Stimulated activated naive CD8-positive, alpha-beta T cell treated with anti-CD3 and anti-CD28 coated beads, Interleukin-15, Interleukin-2, amounts not matched to agents 100 ng/mL and 50 ng/mL, for 24 hours (primary cell): ENCODE results near the gene PAX7.

Experiments
- H3K27ac Mint-ChIP-seq: one replicate; pipeline ENCODE4 v1.8.0; 2021; ENCODE audit warnings: mild to moderate bottlenecking, mixed read lengths
- H3K27me3 Mint-ChIP-seq: one replicate; pipeline ENCODE4 v1.8.0; 2021; ENCODE audit warnings: mixed read lengths
- H3K36me3 Mint-ChIP-seq: one replicate; pipeline ENCODE4 v1.8.0; 2021; ENCODE audit warnings: low read depth, mixed read lengths
- H3K4me1 Mint-ChIP-seq: one replicate; pipeline ENCODE4 v1.8.0; 2021; ENCODE audit warnings: low read depth, mixed read lengths
- H3K4me3 Mint-ChIP-seq: one replicate; pipeline ENCODE4 v1.8.0; 2021; ENCODE audit warnings: mild to moderate bottlenecking, mixed read lengths
- H3K9me3 Mint-ChIP-seq: one replicate; pipeline ENCODE4 v1.8.0; 2021; ENCODE audit warnings: mixed read lengths

Gene PAX7

DNA sequence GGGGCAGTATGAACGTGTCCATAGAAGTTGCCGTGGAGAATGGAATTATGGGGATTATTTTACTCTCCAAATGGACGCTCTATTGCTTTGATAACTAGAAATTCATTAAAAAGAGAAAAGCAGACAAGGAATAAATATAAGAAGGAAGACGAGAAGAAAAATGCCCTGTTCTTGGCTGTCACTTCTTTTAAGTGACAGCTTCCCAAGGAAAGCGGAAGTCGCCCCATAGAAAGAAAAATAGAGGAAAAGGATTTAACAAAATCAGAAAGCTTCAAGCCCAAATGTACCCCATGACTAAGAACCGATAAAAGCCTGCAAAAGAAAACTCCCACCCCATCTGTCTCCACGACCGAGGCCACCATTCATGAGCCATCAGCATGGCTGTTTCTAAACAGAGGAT, 143.1 kb downstream of the PAX7 start:
- Mint-ChIP-seq H3K4me1 (no peaks in the 10 kb centered on the region), H3K27ac (no peak overlapping the region), H3K4me3 (no peak overlapping the region), H3K27me3 (peaks cover 57% of the 10 kb centered on the region), H3K36me3 (no peaks in the 10 kb centered on the region), H3K9me3 (no peaks in the 10 kb centered on the region)

- no peak overlapping the region for H3K27ac Mint-ChIP-seq
- H3K27me3 Mint-ChIP-seq: peaks cover 58% of the 10 kb centered on the region
- H3K36me3 Mint-ChIP-seq: no peaks in the 10 kb centered on the region
- H3K4me3 Mint-ChIP-seq: no peak overlapping the region
- no peaks in the 10 kb centered on the region for H3K4me1 Mint-ChIP-seq
- H3K9me3 Mint-ChIP-seq: no peaks in the 10 kb centered on the region
Measured at GRCh38 chr1:18775341-18775740, 144.7 kb downstream of the PAX7 start.

GRCh38 chr1:18776777-18777176, 146.1 kb downstream of the PAX7 start:
- Mint-ChIP-seq H3K27me3 (peaks cover 56% of the 10 kb centered on the region), H3K27ac (no peak overlapping the region), H3K36me3 (no peaks in the 10 kb centered on the region), H3K4me3 (no peak overlapping the region), H3K9me3 (no peaks in the 10 kb centered on the region), H3K4me1 (no peaks in the 10 kb centered on the region)

- no peak overlapping the region for H3K27ac Mint-ChIP-seq
- H3K4me1 Mint-ChIP-seq: no peaks in the 10 kb centered on the region
- H3K4me3 Mint-ChIP-seq: no peak overlapping the region
- H3K27me3 Mint-ChIP-seq: peaks cover 59% of the 10 kb centered on the region
- no peaks in the 10 kb centered on the region for H3K9me3 Mint-ChIP-seq
- no peaks in the 10 kb centered on the region for H3K36me3 Mint-ChIP-seq
Measured at GRCh38 chr1:18778437-18778836, 147.8 kb downstream of the PAX7 start.

DNA sequence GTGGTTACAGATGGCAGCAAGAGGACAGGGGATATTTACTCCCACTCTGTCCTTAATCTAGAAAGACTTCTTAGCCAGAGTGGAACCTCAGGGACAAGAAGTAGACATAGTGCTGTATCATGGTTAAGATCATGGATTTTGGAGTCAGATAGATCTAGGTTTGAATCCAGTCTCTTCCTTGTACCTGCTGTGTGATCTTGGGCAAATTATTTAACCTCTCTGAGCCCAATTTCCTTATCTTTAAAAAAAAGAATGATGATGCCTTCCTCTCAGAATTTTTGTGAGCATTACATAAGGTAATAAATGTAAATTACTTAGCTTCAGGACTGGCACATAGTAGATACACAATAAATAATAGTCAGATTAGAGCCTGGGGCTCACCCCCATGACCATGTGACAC, 150.4 kb downstream of the PAX7 start:
- Mint-ChIP-seq H3K36me3 (no peaks in the 10 kb centered on the region), H3K27ac (no peak overlapping the region), H3K4me3 (no peak overlapping the region), H3K4me1 (no peaks in the 10 kb centered on the region), H3K9me3 (no peaks in the 10 kb centered on the region), H3K27me3 (peaks cover 64% of the 10 kb centered on the region)

DNA sequence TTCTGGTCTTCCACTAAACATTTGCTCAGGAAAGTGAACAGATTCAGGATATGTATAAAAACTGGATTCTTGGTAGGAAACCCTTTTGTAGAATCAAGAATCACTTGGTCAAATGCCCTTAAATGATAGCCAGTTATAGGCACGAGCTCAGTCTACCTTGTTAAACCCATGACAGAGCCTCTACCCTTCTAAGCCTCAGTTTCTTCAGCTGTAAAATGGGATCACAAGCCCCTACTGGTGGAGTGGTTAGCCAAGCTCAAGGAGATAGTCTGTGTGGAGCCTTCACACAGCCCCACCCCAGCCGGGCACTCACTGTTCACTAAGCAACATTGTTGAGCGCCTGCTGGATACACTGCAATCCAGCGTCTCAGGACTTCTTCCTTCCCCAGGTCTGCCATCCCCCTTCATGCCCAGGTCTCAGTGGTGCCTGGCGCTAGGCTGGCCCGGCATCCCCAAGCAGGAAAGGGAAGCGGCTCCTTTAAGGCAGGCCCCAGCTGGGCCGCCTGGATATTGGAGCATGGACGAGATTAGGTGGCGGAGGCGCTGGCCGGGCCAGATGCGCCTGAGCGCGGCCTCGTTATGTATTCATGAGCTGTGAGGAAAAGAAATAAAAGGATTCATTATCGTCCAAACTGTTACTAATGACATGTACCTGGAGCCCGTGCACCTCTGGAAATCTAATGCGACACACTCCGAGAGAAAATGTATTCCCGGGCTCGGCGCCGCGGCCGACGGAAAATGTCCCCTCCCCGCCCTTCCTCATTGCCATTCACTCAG, 153.2 kb downstream of the PAX7 start:
- Mint-ChIP-seq H3K9me3 (no peaks in the 10 kb centered on the region), H3K4me3 (no peak overlapping the region), H3K27me3 (peaks cover 58% of the 10 kb centered on the region), H3K27ac (no peak overlapping the region), H3K36me3 (no peaks in the 10 kb centered on the region), H3K4me1 (no peaks in the 10 kb centered on the region)

DNA sequence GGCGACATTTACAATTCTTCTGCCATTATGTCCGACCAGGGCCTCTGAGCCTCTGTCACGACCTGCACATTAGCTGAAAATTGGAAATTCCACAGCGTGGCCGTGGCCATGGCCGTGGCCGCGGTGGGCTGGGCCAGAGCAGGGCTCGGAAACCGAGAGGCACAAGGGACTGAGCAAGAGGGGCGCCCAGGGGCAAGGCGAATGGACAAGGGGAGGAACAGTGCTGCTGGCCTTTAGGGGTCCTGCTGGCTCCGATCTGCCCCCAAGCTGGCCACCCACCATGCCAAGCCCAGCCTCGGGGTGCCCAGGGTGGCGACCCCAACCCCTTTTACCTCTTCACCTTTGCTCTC, 153.8 kb downstream of the PAX7 start:
- no peaks in the 10 kb centered on the region for H3K9me3 Mint-ChIP-seq
- H3K27me3 Mint-ChIP-seq: peaks cover 52% of the 10 kb centered on the region
- H3K4me1 Mint-ChIP-seq: no peaks in the 10 kb centered on the region
- no peaks in the 10 kb centered on the region for H3K36me3 Mint-ChIP-seq
- no peak overlapping the region for H3K4me3 Mint-ChIP-seq
- no peak overlapping the region for H3K27ac Mint-ChIP-seq

DNA sequence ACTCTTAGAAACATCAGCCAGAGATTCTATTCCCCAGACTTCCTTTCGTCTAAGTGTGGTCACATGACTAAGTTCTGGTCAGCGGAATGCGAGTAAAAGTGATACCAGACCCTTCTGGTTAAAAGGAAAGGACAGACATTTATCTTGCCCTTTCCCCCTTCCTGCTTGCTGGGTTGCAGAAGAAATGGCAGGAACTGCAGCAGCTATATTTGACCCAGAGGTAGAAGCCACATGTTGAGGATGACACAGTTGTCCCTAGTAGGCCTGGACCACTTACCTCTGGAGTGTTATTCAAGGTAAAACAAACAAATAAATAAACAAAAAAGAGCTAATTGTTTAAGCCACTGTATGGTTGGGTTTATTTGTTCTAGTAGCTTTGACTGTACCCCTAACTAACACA, 155.5 kb downstream of the PAX7 start:
- Mint-ChIP-seq H3K4me3 (no peak overlapping the region), H3K27ac (no peak overlapping the region), H3K27me3 (peaks cover 60% of the 10 kb centered on the region), H3K36me3 (no peaks in the 10 kb centered on the region), H3K9me3 (no peaks in the 10 kb centered on the region), H3K4me1 (no peaks in the 10 kb centered on the region)

GRCh38 chr1:18787825-18788385, 157.3 kb downstream of the PAX7 start:
- Mint-ChIP-seq H3K27me3 (peaks cover 65% of the 10 kb centered on the region), H3K36me3 (no peaks in the 10 kb centered on the region), H3K9me3 (no peaks in the 10 kb centered on the region), H3K4me1 (no peaks in the 10 kb centered on the region), H3K27ac (no peak overlapping the region), H3K4me3 (no peak overlapping the region)

DNA sequence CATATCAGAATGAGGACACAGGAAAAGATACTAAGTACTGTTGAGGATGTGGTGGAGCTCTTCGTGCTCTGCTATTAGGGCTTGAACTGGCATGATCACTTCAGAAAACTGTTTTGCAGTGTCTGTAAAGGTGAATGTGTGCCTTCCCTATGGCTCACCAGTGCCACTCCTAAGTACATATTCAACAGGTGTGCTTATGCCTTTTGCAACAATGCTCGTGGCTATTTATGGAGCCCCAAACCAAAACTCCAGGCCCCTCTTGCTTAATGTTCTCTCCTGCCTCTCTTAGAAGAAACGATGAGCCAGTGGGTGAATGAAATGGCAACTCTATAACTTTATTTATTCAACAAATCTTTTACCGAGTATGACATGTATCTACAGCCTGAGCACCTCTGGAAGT, 158.6 kb downstream of the PAX7 start:
- H3K4me1 Mint-ChIP-seq: no peaks in the 10 kb centered on the region
- peaks cover 59% of the 10 kb centered on the region for H3K27me3 Mint-ChIP-seq
- no peaks in the 10 kb centered on the region for H3K9me3 Mint-ChIP-seq
- H3K4me3 Mint-ChIP-seq: no peak overlapping the region
- no peaks in the 10 kb centered on the region for H3K36me3 Mint-ChIP-seq
- no peak overlapping the region for H3K27ac Mint-ChIP-seq

DNA sequence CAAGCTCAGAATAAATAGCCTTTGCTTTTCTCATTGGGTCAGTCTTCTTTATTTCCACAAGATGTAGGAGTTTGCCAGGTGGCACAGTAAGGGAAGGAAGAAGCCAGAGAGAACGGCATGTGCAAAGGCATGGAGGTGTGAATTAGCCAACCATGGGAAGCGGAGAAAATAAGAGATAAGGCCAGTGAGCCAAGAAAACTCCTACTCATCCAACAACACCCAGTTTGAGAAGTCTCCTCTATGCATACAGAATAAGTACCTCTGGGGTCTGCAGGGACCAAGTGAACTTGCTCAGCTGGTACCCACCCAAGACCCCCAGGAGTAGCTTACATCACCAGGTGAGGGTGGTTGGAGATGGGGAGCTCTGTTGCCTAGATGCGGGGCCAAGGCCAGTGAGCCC, 162.1 kb downstream of the PAX7 start:
- no peaks in the 10 kb centered on the region for H3K9me3 Mint-ChIP-seq
- H3K4me1 Mint-ChIP-seq: no peaks in the 10 kb centered on the region
- H3K27me3 Mint-ChIP-seq: peaks cover 43% of the 10 kb centered on the region
- H3K27ac Mint-ChIP-seq: no peak overlapping the region
- no peaks in the 10 kb centered on the region for H3K36me3 Mint-ChIP-seq
- no peak overlapping the region for H3K4me3 Mint-ChIP-seq

- H3K27ac Mint-ChIP-seq: no peak overlapping the region
- no peak overlapping the region for H3K4me3 Mint-ChIP-seq
- peaks cover 42% of the 10 kb centered on the region for H3K27me3 Mint-ChIP-seq
- no peaks in the 10 kb centered on the region for H3K9me3 Mint-ChIP-seq
- no peaks in the 10 kb centered on the region for H3K4me1 Mint-ChIP-seq
- no peaks in the 10 kb centered on the region for H3K36me3 Mint-ChIP-seq
Measured at GRCh38 chr1:18793164-18793563, 162.5 kb downstream of the PAX7 start.

DNA sequence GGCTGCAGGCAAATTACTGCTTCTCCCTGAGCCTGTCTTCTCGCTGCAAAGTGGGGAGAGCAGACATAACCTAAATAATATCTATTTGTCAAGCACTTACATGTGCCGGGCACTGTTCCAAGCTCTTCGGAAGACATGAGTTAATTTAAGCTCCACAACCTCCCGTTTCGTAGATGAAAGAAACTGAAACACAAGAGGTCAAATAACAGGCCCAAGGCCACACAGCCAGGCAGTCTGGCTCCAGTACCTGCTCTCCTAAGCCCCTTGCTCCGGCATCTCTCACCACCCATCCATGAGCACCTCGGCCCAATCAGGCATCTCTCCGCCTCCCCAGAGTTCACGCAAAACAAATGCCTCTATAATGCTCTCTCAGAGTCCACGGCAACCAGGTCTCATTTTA, 163.4 kb downstream of the PAX7 start:
- H3K27me3 Mint-ChIP-seq: peaks cover 40% of the 10 kb centered on the region
- no peaks in the 10 kb centered on the region for H3K36me3 Mint-ChIP-seq
- no peaks in the 10 kb centered on the region for H3K4me1 Mint-ChIP-seq
- H3K4me3 Mint-ChIP-seq: no peak overlapping the region
- no peak overlapping the region for H3K27ac Mint-ChIP-seq
- no peaks in the 10 kb centered on the region for H3K9me3 Mint-ChIP-seq

- H3K36me3 Mint-ChIP-seq: no peaks in the 10 kb centered on the region
- peaks cover 38% of the 10 kb centered on the region for H3K27me3 Mint-ChIP-seq
- no peaks in the 10 kb centered on the region for H3K4me1 Mint-ChIP-seq
- H3K4me3 Mint-ChIP-seq: no peak overlapping the region
- no peak overlapping the region for H3K27ac Mint-ChIP-seq
- H3K9me3 Mint-ChIP-seq: no peaks in the 10 kb centered on the region
Measured at GRCh38 chr1:18794561-18794960, 163.9 kb downstream of the PAX7 start.

DNA sequence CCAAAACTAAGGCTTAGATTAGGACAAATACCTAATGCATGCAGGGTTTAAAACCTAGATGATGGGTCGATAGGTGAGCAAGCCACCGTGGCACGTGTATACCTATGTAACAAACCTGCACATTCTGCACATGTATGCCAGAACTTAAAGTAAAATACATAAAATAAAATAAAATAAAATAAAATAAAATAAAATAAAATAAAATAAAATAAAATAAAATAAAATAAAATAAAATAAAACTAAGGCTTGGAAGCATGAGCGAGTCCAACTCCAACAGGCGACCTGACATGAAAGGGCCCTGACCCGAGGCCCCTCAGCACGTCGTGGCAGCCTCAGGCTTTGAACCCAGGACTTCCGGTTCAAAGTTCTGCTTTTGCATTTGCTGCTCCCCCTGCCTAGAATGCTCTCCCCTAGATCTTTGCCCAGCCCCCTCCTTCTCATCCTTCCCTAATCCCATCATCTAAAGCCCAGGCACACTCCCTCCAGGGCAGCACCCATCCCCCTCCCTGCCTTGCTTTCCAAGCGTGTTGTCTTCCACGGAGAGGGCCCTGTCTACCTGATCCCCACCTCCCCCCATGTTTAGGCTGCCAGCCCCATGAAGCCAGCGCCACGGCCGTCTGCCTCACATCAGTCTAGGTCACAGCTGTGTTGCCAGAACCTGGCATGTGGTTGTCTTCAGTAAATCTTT, 164.5 kb downstream of the PAX7 start:
- Mint-ChIP-seq H3K4me1 (no peaks in the 10 kb centered on the region), H3K36me3 (no peaks in the 10 kb centered on the region), H3K4me3 (no peak overlapping the region), H3K27me3 (peaks cover 34% of the 10 kb centered on the region), H3K27ac (no peak overlapping the region), H3K9me3 (no peaks in the 10 kb centered on the region)
